T-cell (primary cell): ENCODE results near the gene BCL2L11. TPM values are rescaled to one million over a fixed set of nuclear protein-coding genes. Genes with fewer than 3 reads are reported as not detected.

Experiments used
- ATAC-seq, 4 experiments: fragments of 200-7000 bp in 3 of 4; fragments of 150-1000 bp in 1 of 4; cut with Tn5 transposase; replicated peaks in 1 of 4; 1 replicate in 3 of 4; 2 replicates in 1 of 4; pipeline ENCODE4 v1.10.0; 2021; ENCODE audit warnings: moderate library complexity in 3 of 4, mild to moderate bottlenecking in 2 of 4, moderate number of reproducible peaks in 1 of 4
- CTCF ChIA-PET, 2 donors: fragments of 300-600 bp; sonication (Branson Sonifier 250); formaldehyde crosslinking; loops; one replicate each; lab custom pipeline; 2022; ENCODE audit warnings: antibody characterized with exemption in 2 of 2; lab: Charles Lee
- POLR2A ChIA-PET, 2 donors: fragments of 300-600 bp; sonication (Branson Sonifier 250); formaldehyde crosslinking; loops; one replicate each; lab custom pipeline; 2022; ENCODE audit warnings: antibody characterized with exemption in 2 of 2; lab: Charles Lee
- DNase-seq, 35 experiments: peaks; one replicate each; pipeline versions ENCODE4 v3.0.0 to v3.0.0-alpha.2; 2013 to 2023
- H3K27ac ChIP-seq: one replicate; pipeline ENCODE4 v1.5.1; 2013; ENCODE audit warnings: low read length
- H3K27me3 ChIP-seq, 2 experiments: replicated peaks in 1 of 2; 1 replicate in 1 of 2; 2 replicates in 1 of 2; pipeline versions ENCODE4 v1.6.1 to v1.7.0; 2013; ENCODE audit warnings: low read length in 1 of 2, mixed read lengths in 1 of 2; ENCODE audit not compliant: control insufficient read depth in 2 of 2, insufficient read depth in 2 of 2; ENCODE audit errors: extremely low read depth in 1 of 2
- H3K36me3 ChIP-seq, 2 donors: 1 replicate in 1 of 2; 2 replicates in 1 of 2; pipeline versions ENCODE4 v1.6.1 to v1.7.0; 2013; ENCODE audit warnings: low read length in 1 of 2; ENCODE audit not compliant: control insufficient read depth in 2 of 2, insufficient read depth in 1 of 2; ENCODE audit errors: extremely low read depth in 1 of 2
- H3K4me1 ChIP-seq, 2 experiments: 1 replicate in 1 of 2; 2 replicates in 1 of 2; pipeline versions ENCODE4 v1.6.1 to v1.7.0; 2013; ENCODE audit warnings: low read length in 2 of 2, mixed read lengths in 1 of 2; ENCODE audit not compliant: insufficient read depth in 2 of 2, control insufficient read depth in 1 of 2; ENCODE audit errors: extremely low read depth in 1 of 2
- H3K4me3 ChIP-seq, 2 donors: 1 replicate in 1 of 2; 2 replicates in 1 of 2; pipeline versions ENCODE4 v1.5.1 to v1.7.0; 2013; ENCODE audit warnings: mild to moderate bottlenecking in 2 of 2, low read length in 1 of 2, moderate library complexity in 1 of 2; ENCODE audit not compliant: control insufficient read depth in 1 of 2; ENCODE audit errors: extremely low read depth in 1 of 2
- H3K9me3 ChIP-seq: 2 replicates; pipeline ENCODE4 v1.7.0; 2013
- H3K27ac Mint-ChIP-seq, 2 donors: one replicate each; pipeline ENCODE4 v1.8.0; 2020 to 2021; ENCODE audit warnings: mild to moderate bottlenecking in 2 of 2, mixed read lengths in 2 of 2
- H3K27me3 Mint-ChIP-seq, 2 donors: one replicate each; pipeline ENCODE4 v1.8.0; 2021 to 2022; ENCODE audit warnings: mixed read lengths in 2 of 2
- H3K36me3 Mint-ChIP-seq: one replicate; pipeline ENCODE4 v1.8.0; 2021; ENCODE audit warnings: mixed read lengths
- H3K4me1 Mint-ChIP-seq, 3 donors: one replicate each; pipeline ENCODE4 v1.8.0; 2020 to 2022; ENCODE audit warnings: mixed read lengths in 3 of 3, mild to moderate bottlenecking in 1 of 3
- H3K4me3 Mint-ChIP-seq, 3 donors: one replicate each; pipeline ENCODE4 v1.8.0; 2020 to 2022; ENCODE audit warnings: mild to moderate bottlenecking in 3 of 3, mixed read lengths in 3 of 3, moderate library complexity in 3 of 3
- H3K9me3 Mint-ChIP-seq, 3 donors: one replicate each; pipeline ENCODE4 v1.8.0; 2020 to 2022; ENCODE audit warnings: mixed read lengths in 3 of 3
- WGBS: methylation state at CpG from one replicate; pipeline ENCODE4 v1.1.5; 2013; ENCODE audit warnings: missing lambda C conversion rate; ENCODE audit not compliant: insufficient coverage; 5-methylcytosine and 5-hydroxymethylcytosine counted together
- total RNA-seq, 35 experiments: library from RNA in 6 of 35; stranded (reverse) in 6 of 35; fragments of 120-200 nt in 1 of 35; gene quantifications; one replicate each; pipeline versions ENCODE4 v1.2.1 to v1.2.4 and lab custom pipeline; 2013 to 2026

The BCL2L11 gene
- total RNA-seq, 5 donors from 2014 or later (not counting 1 experiment from before 2014, with no cell fraction given), result 24.1 to 47.0 (median 34.6) TPM

GRCh38 chr2:111095434-111095833, 25.3 kb upstream of the BCL2L11 start:
- Histone ChIP-seq H3K27ac (no peak overlapping the region), H3K4me1 (peaks cover 0 to under 1% of the 10 kb centered on the region in 2 experiments), H3K27me3 (peaks cover 0 to 2% of the 10 kb centered on the region in 2 experiments), H3K9me3 (no peaks in the 10 kb centered on the region), H3K4me3 (no peak overlapping the region), H3K36me3 (no peaks in the 10 kb centered on the region)
- Mint-ChIP-seq H3K4me3 (no peak overlapping the region), H3K27ac (no peak overlapping the region), H3K4me1 (peaks cover 1 to 5% (median 2%) of the 10 kb centered on the region in 3 donors), H3K9me3 (no peaks in the 10 kb centered on the region), H3K27me3 (peaks cover 5 to 18% of the 10 kb centered on the region in 2 donors), H3K36me3 (no peaks in the 10 kb centered on the region)
- WGBS, result 93% methylated on average over 6 of the region's 8 CpGs
- no peak for ATAC-seq
- DNase-seq, result no peak
- POLR2A ChIA-PET, result no interaction called here
- CTCF ChIA-PET, result interaction anchor here in 1 of 2 donors (0.6 kb wide), 1 partner anchor 272 kb away, joined by 3 read pairs; no protein-coding TSS in a partner anchor

- Mint-ChIP-seq H3K4me1 (peaks cover 8 to 12% (median 8%) of the 10 kb centered on the region in 3 donors), H3K9me3 (no peaks in the 10 kb centered on the region), H3K4me3 (no peak overlapping the region), H3K36me3 (no peaks in the 10 kb centered on the region), H3K27ac (no peak overlapping the region), H3K27me3 (peaks cover 2 to 5% of the 10 kb centered on the region in 2 donors)
- Histone ChIP-seq H3K27me3 (no peaks in the 10 kb centered on the region), H3K9me3 (no peaks in the 10 kb centered on the region), H3K36me3 (no peaks in the 10 kb centered on the region), H3K4me3 (no peak overlapping the region), H3K27ac (no peak overlapping the region), H3K4me1 (peaks cover 0 to 6% of the 10 kb centered on the region in 2 experiments)
- ATAC-seq (no peak), DNase-seq (no peak)
- POLR2A ChIA-PET, result no interaction called here
- CTCF ChIA-PET, result no interaction called here
- 100% methylated on average over 1 of the region's 3 CpGs for WGBS
Measured at GRCh38 chr2:111099402-111099801, 21.3 kb upstream of the BCL2L11 start.

GRCh38 chr2:111100087-111100764, 20.5 kb upstream of the BCL2L11 start:
- CTCF ChIA-PET, result no interaction called here

GRCh38 chr2:111100765-111101162, 19.9 kb upstream of the BCL2L11 start:
- no peaks in the 10 kb centered on the region for H3K27me3 ChIP-seq
- H3K4me3 Mint-ChIP-seq, result peak overlapping the region in 1 of 3 donors; percentile 35
- ChIA-PET CTCF (no interaction called here), POLR2A (no interaction called here)
- H3K27ac Mint-ChIP-seq, result no peak overlapping the region
- no peaks in the 10 kb centered on the region for H3K36me3 Mint-ChIP-seq
- peaks cover under 1 to 5% of the 10 kb centered on the region in 2 donors for H3K27me3 Mint-ChIP-seq
- H3K4me1 ChIP-seq, result peaks cover 0 to 6% of the 10 kb centered on the region in 2 experiments
- peaks cover 8 to 12% (median 8%) of the 10 kb centered on the region in 3 donors for H3K4me1 Mint-ChIP-seq
- no peaks in the 10 kb centered on the region for H3K9me3 Mint-ChIP-seq
- no peak overlapping the region for H3K4me3 ChIP-seq
- ATAC-seq (peak in 2 of 4 experiments; percentile 31 to 55), DNase-seq (peak in 1 of 35 experiments; percentile 12)
- H3K9me3 ChIP-seq, result no peaks in the 10 kb centered on the region
- WGBS, result 40% methylated on average over 3 of the region's 5 CpGs
- no peaks in the 10 kb centered on the region for H3K36me3 ChIP-seq
- no peak overlapping the region for H3K27ac ChIP-seq

More at GRCh38 chr2:111100087-111100764, 20.5 kb upstream of the BCL2L11 start:
- peaks cover 0 to 6% of the 10 kb centered on the region in 2 experiments for H3K4me1 ChIP-seq
- Mint-ChIP-seq H3K4me3 (peak overlapping the region in 1 of 3 donors; percentile 35), H3K27ac (no peak overlapping the region), H3K27me3 (peaks cover 2 to 5% of the 10 kb centered on the region in 2 donors), H3K9me3 (no peaks in the 10 kb centered on the region), H3K4me1 (peaks cover 8 to 12% (median 8%) of the 10 kb centered on the region in 3 donors), H3K36me3 (no peaks in the 10 kb centered on the region)
- no peaks in the 10 kb centered on the region for H3K36me3 ChIP-seq
- no peak overlapping the region for H3K27ac ChIP-seq
- WGBS, result 54% methylated on average over 3 of the region's 5 CpGs
- POLR2A ChIA-PET, result no interaction called here
- no peaks in the 10 kb centered on the region for H3K9me3 ChIP-seq
- no peak for DNase-seq
- ATAC-seq, result peak in 1 of 4 experiments; percentile 23
- no peak overlapping the region for H3K4me3 ChIP-seq
- H3K27me3 ChIP-seq, result no peaks in the 10 kb centered on the region

- WGBS, result 60% methylated on average over 1 of the region's 2 CpGs
- Histone ChIP-seq H3K9me3 (no peaks in the 10 kb centered on the region), H3K4me3 (no peak overlapping the region), H3K4me1 (peaks cover 0 to 6% of the 10 kb centered on the region in 2 experiments), H3K27ac (no peak overlapping the region), H3K36me3 (no peaks in the 10 kb centered on the region), H3K27me3 (no peaks in the 10 kb centered on the region)
- no peaks in the 10 kb centered on the region for H3K36me3 Mint-ChIP-seq
- ATAC-seq (no peak), DNase-seq (no peak)
- H3K9me3 Mint-ChIP-seq, result no peaks in the 10 kb centered on the region
- H3K27ac Mint-ChIP-seq, result no peak overlapping the region
- peaks cover 3 to 5% of the 10 kb centered on the region in 2 donors for H3K27me3 Mint-ChIP-seq
- ChIA-PET POLR2A (no interaction called here), CTCF (no interaction called here)
- peaks cover 8 to 12% (median 8%) of the 10 kb centered on the region in 3 donors for H3K4me1 Mint-ChIP-seq
- no peak overlapping the region for H3K4me3 Mint-ChIP-seq
Measured at GRCh38 chr2:111101592-111101991, 19.1 kb upstream of the BCL2L11 start.

- H3K4me3 Mint-ChIP-seq, result no peak overlapping the region
- H3K9me3 ChIP-seq, result no peaks in the 10 kb centered on the region
- ChIA-PET CTCF (no interaction called here), POLR2A (no interaction called here)
- peaks cover 8 to 12% (median 8%) of the 10 kb centered on the region in 3 donors for H3K4me1 Mint-ChIP-seq
- H3K27ac Mint-ChIP-seq, result no peak overlapping the region
- DNase-seq (no peak), ATAC-seq (no peak)
- 94% methylated on average over 2 of the region's 2 CpGs for WGBS
- H3K4me1 ChIP-seq, result peaks cover 0 to 6% of the 10 kb centered on the region in 2 experiments
- H3K27me3 ChIP-seq, result no peaks in the 10 kb centered on the region
- no peaks in the 10 kb centered on the region for H3K36me3 ChIP-seq
- no peaks in the 10 kb centered on the region for H3K9me3 Mint-ChIP-seq
- no peaks in the 10 kb centered on the region for H3K36me3 Mint-ChIP-seq
- no peak overlapping the region for H3K27ac ChIP-seq
- H3K27me3 Mint-ChIP-seq, result peaks cover 3 to 5% of the 10 kb centered on the region in 2 donors
- H3K4me3 ChIP-seq, result no peak overlapping the region
Measured at GRCh38 chr2:111102216-111102615, 18.5 kb upstream of the BCL2L11 start.
